Esophagus squamous epithelium (tissue), 5 donors: ENCODE measurements around the gene PIK3R2. TPM values are rescaled to one million over a fixed set of nuclear protein-coding genes. Genes with fewer than 3 reads are reported as not detected.
A peak's percentile ranks its signal among the peaks of the same experiment; 100 is the strongest.

Source experiments
- DNase-seq: peaks from one replicate; lab custom pipeline; 2025; lab: John Stamatoyannopoulos, UW
- H3K27ac ChIP-seq, 4 donors: fragments of 200-600 bp; sonication (generic); one replicate each; pipeline ENCODE4 v1.5.1; 2016 to 2019; ENCODE audit warnings: mild to moderate bottlenecking in 1 of 4
- H3K27me3 ChIP-seq, 4 donors: fragments of 200-600 bp; sonication (generic); 1 replicate in 3 of 4; 2 replicates in 1 of 4; pipeline versions ENCODE4 v1.5.1 to v1.6.0; 2017 to 2021; ENCODE audit warnings: antibody characterized with exemption in 1 of 4
- H3K36me3 ChIP-seq, 3 donors: fragments of 200-600 bp; sonication (generic); one replicate each; pipeline ENCODE4 v1.5.1; 2016 to 2019
- H3K4me1 ChIP-seq, 3 donors: fragments of 200-600 bp; sonication (generic); one replicate each; pipeline ENCODE4 v1.5.1; 2017 to 2019
- H3K4me3 ChIP-seq, 4 donors: fragments of 200-600 bp; sonication (generic); 1 replicate in 3 of 4; 2 replicates in 1 of 4; pipeline ENCODE4 v1.5.1; 2016 to 2019; ENCODE audit warnings: mild to moderate bottlenecking in 2 of 4, moderate library complexity in 1 of 4
- H3K9me3 ChIP-seq, 3 donors: fragments of 200-600 bp; sonication (generic); one replicate each; pipeline ENCODE4 v1.5.1; 2016 to 2019
- POLR2A ChIP-seq, 4 donors: fragments of 450-650 bp; IDR thresholded peaks; one replicate each; pipeline ENCODE4 v1.6.1; 2017; ENCODE audit warnings: antibody characterized with exemption in 4 of 4, mild to moderate bottlenecking in 4 of 4, moderate library complexity in 3 of 4
- WGBS, 2 donors: methylation state at CpG; one replicate each; pipeline ENCODE4 v1.1.5; 2018; 5-methylcytosine and 5-hydroxymethylcytosine counted together
- intact Hi-C: fragments of 100-400 bp; cut with DNase I; formaldehyde crosslinking; loops from one replicate; pipeline ENCODE4 v1.15.0; 2022
- total RNA-seq, 4 donors: library from RNA; depleted of rRNA; stranded (reverse); fragments of >200 nt; gene quantifications; one replicate each; pipeline ENCODE4 v1.1.0, GENCODE V29; 2016
- TF ChIP-seq, protein P1 (sequence below), 6 experiments: fragments of 450-650 bp in 4 of 6; fragments of 200-600 bp in 2 of 6; sonication (generic) in 2 of 6; IDR thresholded peaks; one replicate each; pipeline ENCODE4 v1.5.1; 2016 to 2019; ENCODE audit warnings: antibody characterized with exemption in 6 of 6, mild to moderate bottlenecking in 4 of 6, moderate library complexity in 4 of 6
- donor health status: DM: yes; HTN: yes; CAD: no.

The PIK3R2 gene
- total RNA-seq, 4 donors from 2014 or later: 20.4 to 42.1 (median 29.1) TPM

DNA sequence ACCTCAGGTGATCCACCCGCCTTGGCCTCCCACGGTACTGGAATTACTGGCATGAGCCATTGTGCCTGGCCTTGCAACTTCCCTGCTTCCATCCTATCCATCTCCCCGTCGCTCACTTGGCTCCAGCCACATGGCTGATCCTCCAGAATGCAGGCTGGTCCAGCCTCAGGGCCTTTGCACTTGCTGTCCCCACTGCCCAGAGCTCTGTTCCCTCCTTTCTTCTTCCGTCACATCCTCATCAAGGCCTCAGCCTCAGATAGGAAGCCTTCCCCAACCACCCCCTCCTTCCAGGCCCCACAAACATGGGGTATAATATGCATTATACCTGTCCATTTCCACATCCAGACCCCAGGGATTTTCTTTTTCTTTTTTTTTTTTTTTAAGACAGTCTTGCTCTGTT is 39.1 kb upstream of the PIK3R2 start:
- intact Hi-C loops: loop anchor here (5.0 to 10.0 kb wide), 2 partner anchors 43 to 141 kb away; a partner anchor contains a TSS
- no peak overlapping the region for H3K27ac ChIP-seq
- no peaks in the 10 kb centered on the region for H3K9me3 ChIP-seq
- H3K36me3 ChIP-seq: no peaks in the 10 kb centered on the region
- DNase-seq: no peak
- TF ChIP-seq, protein P1, sequence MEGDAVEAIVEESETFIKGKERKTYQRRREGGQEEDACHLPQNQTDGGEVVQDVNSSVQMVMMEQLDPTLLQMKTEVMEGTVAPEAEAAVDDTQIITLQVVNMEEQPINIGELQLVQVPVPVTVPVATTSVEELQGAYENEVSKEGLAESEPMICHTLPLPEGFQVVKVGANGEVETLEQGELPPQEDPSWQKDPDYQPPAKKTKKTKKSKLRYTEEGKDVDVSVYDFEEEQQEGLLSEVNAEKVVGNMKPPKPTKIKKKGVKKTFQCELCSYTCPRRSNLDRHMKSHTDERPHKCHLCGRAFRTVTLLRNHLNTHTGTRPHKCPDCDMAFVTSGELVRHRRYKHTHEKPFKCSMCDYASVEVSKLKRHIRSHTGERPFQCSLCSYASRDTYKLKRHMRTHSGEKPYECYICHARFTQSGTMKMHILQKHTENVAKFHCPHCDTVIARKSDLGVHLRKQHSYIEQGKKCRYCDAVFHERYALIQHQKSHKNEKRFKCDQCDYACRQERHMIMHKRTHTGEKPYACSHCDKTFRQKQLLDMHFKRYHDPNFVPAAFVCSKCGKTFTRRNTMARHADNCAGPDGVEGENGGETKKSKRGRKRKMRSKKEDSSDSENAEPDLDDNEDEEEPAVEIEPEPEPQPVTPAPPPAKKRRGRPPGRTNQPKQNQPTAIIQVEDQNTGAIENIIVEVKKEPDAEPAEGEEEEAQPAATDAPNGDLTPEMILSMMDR (IDR thresholded peaks at IDR 0.05): no peak
- TF ChIP-seq POLR2A (IDR thresholded peaks at IDR 0.05): no peak
- peaks cover 20 to 46% (median 36%) of the 10 kb centered on the region in 3 donors for H3K4me1 ChIP-seq
- no peak overlapping the region for H3K4me3 ChIP-seq
- WGBS, 2 donors: 92 to 95% methylated on average over 5 of the region's 5 CpGs
- H3K27me3 ChIP-seq: peaks cover 0 to 15% (median 0%) of the 10 kb centered on the region in 4 donors

DNA sequence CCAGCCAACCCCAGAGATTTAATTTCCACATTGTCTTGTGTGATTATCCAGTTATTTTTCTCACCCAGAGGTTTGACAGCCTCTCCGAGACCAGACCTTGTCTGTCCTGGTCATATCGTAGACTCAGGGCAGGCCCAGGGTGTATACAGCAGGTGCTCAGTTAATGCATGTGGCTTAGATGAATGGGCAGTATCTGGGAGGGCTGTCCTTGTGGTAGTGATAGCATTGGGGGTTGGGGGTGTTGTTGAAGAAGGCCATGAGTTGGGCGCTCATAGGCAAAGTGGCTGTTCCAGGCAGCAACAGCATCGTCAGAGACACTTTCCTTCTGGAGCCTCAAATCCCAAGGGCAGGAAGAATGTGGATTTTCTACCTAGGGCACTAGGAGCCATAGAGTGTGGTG is 38.5 kb upstream of the PIK3R2 start:
- no peak for TF ChIP-seq POLR2A (IDR thresholded peaks at IDR 0.05)
- TF ChIP-seq, protein P1 (IDR thresholded peaks at IDR 0.05): no peak
- WGBS, 2 donors: 80 to 83% methylated on average over 1 to 4 of the region's 4 CpGs
- intact Hi-C loops: loop anchor here (5.0 to 10.0 kb wide), 2 partner anchors 43 to 140 kb away; a partner anchor contains a TSS
- no peak overlapping the region for H3K4me3 ChIP-seq
- H3K27ac ChIP-seq: no peak overlapping the region
- H3K9me3 ChIP-seq: no peaks in the 10 kb centered on the region
- peaks cover 25 to 48% (median 38%) of the 10 kb centered on the region in 3 donors for H3K4me1 ChIP-seq
- H3K27me3 ChIP-seq: peaks cover 0 to 12% (median 0%) of the 10 kb centered on the region in 4 donors
- H3K36me3 ChIP-seq: no peaks in the 10 kb centered on the region
- no peak for DNase-seq

DNA sequence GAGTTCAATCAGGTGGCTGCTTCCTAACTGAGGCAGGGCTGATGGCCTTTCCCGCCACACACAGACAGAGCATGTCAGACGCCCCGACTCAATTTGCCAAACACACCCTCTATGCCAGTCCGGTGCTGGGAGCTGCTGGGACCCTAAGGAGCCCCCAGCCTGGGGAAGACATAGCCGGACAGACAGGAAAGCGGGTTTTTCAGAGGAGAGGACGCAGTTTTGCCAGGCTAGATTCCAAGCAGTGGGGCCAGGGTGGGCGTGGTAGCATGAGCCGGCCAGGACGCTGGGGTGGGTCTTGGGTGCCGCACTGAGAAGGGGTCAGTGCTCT is 35.6 kb upstream of the PIK3R2 start:
- TF ChIP-seq POLR2A (IDR thresholded peaks at IDR 0.05): no peak
- TF ChIP-seq, protein P1 (IDR thresholded peaks at IDR 0.05): no peak
- Histone ChIP-seq H3K4me1 (peaks cover 19 to 40% (median 22%) of the 10 kb centered on the region in 3 donors), H3K9me3 (no peaks in the 10 kb centered on the region), H3K36me3 (peaks cover 0 to 8% (median 0%) of the 10 kb centered on the region in 3 donors), H3K27me3 (no peaks in the 10 kb centered on the region), H3K27ac (peak overlapping the region in 2 of 4 donors; percentile 73 to 87), H3K4me3 (peak overlapping the region; percentile 54 to 81 (median 71))
- DNase-seq: no peak
- intact Hi-C loops: loop anchor here (10.0 kb wide), 1 partner anchor 137 kb away; a partner anchor contains a TSS
- WGBS, 2 donors: 13 to 23% methylated on average over 8 to 11 of the region's 11 CpGs

DNA sequence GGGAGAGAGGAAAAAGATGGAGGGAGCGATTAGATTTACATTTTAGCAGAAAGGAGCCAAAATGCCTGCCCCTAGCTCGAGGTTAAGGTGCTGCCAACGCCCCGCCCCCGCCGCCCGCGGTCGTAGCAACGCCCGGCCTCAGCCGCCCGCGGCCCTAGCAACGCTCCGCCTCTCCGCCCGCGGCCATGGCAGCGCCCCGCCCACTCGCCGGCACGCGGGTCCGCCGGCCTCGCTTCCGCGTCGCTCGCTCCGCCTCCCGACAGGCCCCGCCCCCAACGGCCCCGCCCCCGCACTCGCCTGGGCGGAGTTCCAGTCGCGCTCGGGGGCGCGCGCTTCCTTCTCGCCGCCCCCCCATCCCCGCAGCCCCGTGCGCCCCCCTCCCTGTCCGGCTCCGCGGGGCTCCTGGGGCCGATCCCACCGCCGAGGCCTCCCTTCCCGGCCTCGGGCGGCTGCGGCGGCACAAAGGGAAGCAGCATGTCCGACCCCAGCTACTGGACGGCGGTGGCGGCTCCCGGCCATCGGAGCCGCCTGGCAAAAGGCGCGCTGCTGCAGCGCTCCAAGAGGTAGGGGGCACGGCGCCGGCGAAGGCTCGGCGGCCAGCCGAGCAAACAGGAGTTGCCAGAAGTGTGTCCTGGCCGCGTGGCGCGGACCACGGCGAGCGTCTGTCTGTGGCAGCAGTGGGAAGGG is 35.1 kb upstream of the PIK3R2 start:
- no peaks in the 10 kb centered on the region for H3K9me3 ChIP-seq
- DNase-seq: no peak
- peaks cover 0 to 13% (median 0%) of the 10 kb centered on the region in 3 donors for H3K36me3 ChIP-seq
- H3K4me1 ChIP-seq: peaks cover 19 to 39% (median 22%) of the 10 kb centered on the region in 3 donors
- no peaks in the 10 kb centered on the region for H3K27me3 ChIP-seq
- intact Hi-C loops: loop anchor here (10.0 kb wide), 1 partner anchor 137 kb away; a partner anchor contains a TSS
- 0 to 8% methylated on average over 3 to 4 of the region's 86 CpGs for WGBS, 2 donors
- peak overlapping the region; percentile 54 to 81 (median 71) for H3K4me3 ChIP-seq
- peak overlapping the region; percentile 65 to 87 (median 75) for H3K27ac ChIP-seq
- TF ChIP-seq, protein P1 (IDR thresholded peaks at IDR 0.05): no peak
- TF ChIP-seq POLR2A (IDR thresholded peaks at IDR 0.05): peak in 1 of 4 donors; percentile 6

DNA sequence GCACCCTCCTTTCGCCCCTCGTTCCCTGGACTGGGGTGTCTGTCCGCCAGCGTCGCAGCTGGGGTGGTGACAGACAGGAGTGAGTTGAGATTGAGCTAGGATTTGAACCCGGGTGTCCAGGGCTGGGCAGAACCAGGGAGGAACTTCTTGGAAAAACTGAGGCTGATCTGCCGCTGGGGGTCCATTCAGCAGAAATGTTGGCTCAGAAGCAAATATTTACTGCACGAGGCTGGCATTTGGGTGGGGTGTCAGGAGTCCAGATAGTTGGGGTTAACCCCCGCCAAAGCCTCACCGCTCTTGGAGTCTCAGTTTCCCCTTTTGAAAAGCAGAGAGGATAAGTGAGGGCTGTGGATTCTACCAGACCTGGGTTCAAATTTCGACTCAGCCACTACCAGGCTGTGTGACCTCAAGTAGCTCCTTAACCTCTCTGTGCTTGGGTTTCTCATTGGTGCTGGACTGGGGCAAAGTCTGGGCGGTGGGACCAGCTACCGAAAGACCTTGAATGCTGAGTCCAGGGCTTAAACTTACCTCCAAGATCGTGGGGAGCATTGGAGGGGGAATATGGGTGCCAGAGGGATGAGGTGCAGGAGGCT is 34.4 kb upstream of the PIK3R2 start:
- H3K36me3 ChIP-seq: peaks cover 0 to 20% (median 0%) of the 10 kb centered on the region in 3 donors
- no peaks in the 10 kb centered on the region for H3K9me3 ChIP-seq
- TF ChIP-seq POLR2A (IDR thresholded peaks at IDR 0.05): no peak
- TF ChIP-seq, protein P1 (IDR thresholded peaks at IDR 0.05): no peak
- intact Hi-C loops: loop anchor here (10.0 kb wide), 1 partner anchor 136 kb away; a partner anchor contains a TSS
- H3K4me1 ChIP-seq: peaks cover 19 to 38% (median 22%) of the 10 kb centered on the region in 3 donors
- H3K27ac ChIP-seq: peak overlapping the region; percentile 65 to 87 (median 75)
- no peaks in the 10 kb centered on the region for H3K27me3 ChIP-seq
- 31 to 39% methylated on average over 6 to 9 of the region's 14 CpGs for WGBS, 2 donors
- DNase-seq: no peak
- peak overlapping the region; percentile 54 to 81 (median 71) for H3K4me3 ChIP-seq
